A673 (cell line): ENCODE measurements around the gene DHRS13.

Experiments
- EZH2 ChIP-seq: fragments of 200-600 bp; sonication (generic); IDR thresholded peaks from 2 replicates; pipeline ENCODE4 v1.6.1; 2017; ENCODE audit warnings: borderline replicate concordance, low read depth, mild to moderate bottlenecking, mixed read lengths, antibody characterized with exemption, low read length; ENCODE audit not compliant: poor library complexity, severe bottlenecking
- TF ChIP-seq, protein P1 (sequence below): fragments of 300-800, 200-600 bp; sonication (generic); conservative IDR thresholded peaks from 2 replicates; pipeline ENCODE4 v1.5.1; 2017; ENCODE audit warnings: low read depth, mild to moderate bottlenecking, antibody characterized with exemption, low read length, moderate library complexity, mixed read lengths

DNA sequence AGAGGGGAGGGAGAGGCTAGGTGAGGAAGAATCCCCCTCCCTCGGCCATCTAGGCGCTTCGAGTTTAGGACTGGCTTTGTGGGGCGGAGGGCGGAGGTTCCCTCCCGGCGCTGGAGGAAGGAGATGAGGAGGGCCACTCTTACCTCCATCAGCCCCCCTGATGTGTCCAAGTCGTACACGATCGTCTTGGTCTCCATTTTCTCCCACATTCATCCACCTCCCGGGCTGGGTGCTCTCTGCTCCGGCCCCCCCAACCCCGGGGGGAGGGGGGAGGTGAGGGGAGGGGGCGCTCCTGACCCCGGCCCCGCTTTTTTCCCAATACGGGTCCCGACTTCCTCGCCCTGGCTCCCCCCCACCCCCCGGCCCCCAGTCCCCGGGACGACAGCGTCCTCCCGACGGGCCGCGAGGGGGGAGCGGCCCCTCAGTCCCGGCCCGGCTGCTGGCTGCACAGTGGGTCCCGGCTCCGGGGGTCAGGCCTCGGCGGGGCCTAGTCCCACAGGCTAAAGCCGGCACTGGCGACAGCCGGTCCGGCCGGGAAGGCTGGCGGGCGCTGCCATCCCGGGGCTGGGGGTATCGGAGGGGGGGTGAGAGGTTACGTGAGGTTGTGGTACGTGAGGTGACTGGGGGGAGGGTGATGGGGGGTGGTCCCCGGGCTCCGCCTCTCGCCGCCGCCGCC is 48.0 kb upstream of the DHRS13 start:
- TF ChIP-seq, protein P1, sequence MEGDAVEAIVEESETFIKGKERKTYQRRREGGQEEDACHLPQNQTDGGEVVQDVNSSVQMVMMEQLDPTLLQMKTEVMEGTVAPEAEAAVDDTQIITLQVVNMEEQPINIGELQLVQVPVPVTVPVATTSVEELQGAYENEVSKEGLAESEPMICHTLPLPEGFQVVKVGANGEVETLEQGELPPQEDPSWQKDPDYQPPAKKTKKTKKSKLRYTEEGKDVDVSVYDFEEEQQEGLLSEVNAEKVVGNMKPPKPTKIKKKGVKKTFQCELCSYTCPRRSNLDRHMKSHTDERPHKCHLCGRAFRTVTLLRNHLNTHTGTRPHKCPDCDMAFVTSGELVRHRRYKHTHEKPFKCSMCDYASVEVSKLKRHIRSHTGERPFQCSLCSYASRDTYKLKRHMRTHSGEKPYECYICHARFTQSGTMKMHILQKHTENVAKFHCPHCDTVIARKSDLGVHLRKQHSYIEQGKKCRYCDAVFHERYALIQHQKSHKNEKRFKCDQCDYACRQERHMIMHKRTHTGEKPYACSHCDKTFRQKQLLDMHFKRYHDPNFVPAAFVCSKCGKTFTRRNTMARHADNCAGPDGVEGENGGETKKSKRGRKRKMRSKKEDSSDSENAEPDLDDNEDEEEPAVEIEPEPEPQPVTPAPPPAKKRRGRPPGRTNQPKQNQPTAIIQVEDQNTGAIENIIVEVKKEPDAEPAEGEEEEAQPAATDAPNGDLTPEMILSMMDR: no peak
- no peak for TF ChIP-seq EZH2
